H9 (cell line): Measurements from ENCODE around the gene LGR5. TPM values are rescaled to one million over a fixed set of nuclear protein-coding genes. Genes with fewer than 3 reads are reported as not detected.

Experiments
- DNase-seq: peaks from one replicate; pipeline ENCODE4 v3.0.0-alpha.2; 2017
- H2AFZ ChIP-seq: one replicate; pipeline ENCODE4 v1.6.1; 2013; ENCODE audit warnings: mild to moderate bottlenecking, low read length, control low read depth, moderate library complexity
- H2AK5ac ChIP-seq: 2 replicates; pipeline ENCODE4 v1.6.1; 2013; ENCODE audit warnings: low read length, control low read depth, mixed read lengths; ENCODE audit not compliant: insufficient read length
- H2BK120ac ChIP-seq: one replicate; pipeline ENCODE4 v1.6.1; 2013; ENCODE audit warnings: low read depth, mild to moderate bottlenecking, low read length, control low read depth, inconsistent platforms; ENCODE audit not compliant: poor library complexity, severe bottlenecking
- H2BK12ac ChIP-seq: 2 replicates; pipeline ENCODE4 v1.6.1; 2013; ENCODE audit warnings: low read length, control low read depth, mixed read lengths, low read depth; ENCODE audit not compliant: insufficient read length
- H2BK15ac ChIP-seq: 2 replicates; pipeline ENCODE4 v1.6.1; 2013; ENCODE audit warnings: low read depth, low read length, control low read depth
- H2BK20ac ChIP-seq: one replicate; pipeline ENCODE4 v1.6.1; 2013; ENCODE audit warnings: low read depth, mild to moderate bottlenecking, low read length, control low read depth, inconsistent platforms; ENCODE audit not compliant: poor library complexity, severe bottlenecking
- H2BK5ac ChIP-seq: 2 replicates; pipeline ENCODE4 v1.6.1; 2013; ENCODE audit warnings: low read length, control low read depth, mixed read lengths; ENCODE audit not compliant: insufficient read length
- H3K14ac ChIP-seq: 2 replicates; pipeline ENCODE4 v1.6.1; 2013; ENCODE audit warnings: low read length, control low read depth; ENCODE audit not compliant: insufficient read depth
- H3K18ac ChIP-seq: 2 replicates; pipeline ENCODE4 v1.6.1; 2013; ENCODE audit warnings: low read depth, mild to moderate bottlenecking, mixed read lengths, low read length, control low read depth; ENCODE audit not compliant: insufficient read length
- H3K23ac ChIP-seq: 2 replicates; pipeline ENCODE4 v1.6.1; 2013; ENCODE audit warnings: low read length, control low read depth, mixed read lengths, low read depth; ENCODE audit not compliant: insufficient read length
- H3K23me2 ChIP-seq: 2 replicates; pipeline ENCODE4 v1.6.1; 2013; ENCODE audit warnings: low read depth, mild to moderate bottlenecking, mixed read lengths, low read length, control low read depth; ENCODE audit not compliant: insufficient read length, poor library complexity, severe bottlenecking
- H3K27ac ChIP-seq: 2 replicates; pipeline ENCODE4 v1.5.1; 2013; ENCODE audit warnings: low read length, control low read depth, mixed read lengths, low read depth; ENCODE audit not compliant: insufficient read length
- H3K27me3 ChIP-seq: 2 replicates; pipeline ENCODE4 v1.6.1; 2013; ENCODE audit warnings: low read length, control low read depth, inconsistent platforms; ENCODE audit not compliant: insufficient read depth
- H3K4ac ChIP-seq: 2 replicates; pipeline ENCODE4 v1.6.1; 2013; ENCODE audit warnings: low read depth, mild to moderate bottlenecking, control low read depth, inconsistent platforms, low read length, moderate library complexity
- H3K4me1 ChIP-seq: 2 replicates; pipeline ENCODE4 v1.6.1; 2013; ENCODE audit warnings: low read length, control low read depth, inconsistent platforms; ENCODE audit not compliant: insufficient read depth
- H3K4me2 ChIP-seq: 2 replicates; pipeline ENCODE4 v1.6.1; 2013; ENCODE audit warnings: low read length, control low read depth, mixed read lengths; ENCODE audit not compliant: insufficient read length, insufficient read depth
- H3K56ac ChIP-seq: 2 replicates; pipeline ENCODE4 v1.6.1; 2013; ENCODE audit warnings: low read depth, mild to moderate bottlenecking, mixed read lengths, low read length, control low read depth; ENCODE audit not compliant: insufficient read length
- H3K79me1 ChIP-seq: 2 replicates; pipeline ENCODE4 v1.6.1; 2013; ENCODE audit warnings: low read depth, mild to moderate bottlenecking, moderate library complexity, low read length, control low read depth, inconsistent platforms; ENCODE audit not compliant: insufficient read depth, poor library complexity, severe bottlenecking
- H3K79me2 ChIP-seq: 2 replicates; pipeline ENCODE4 v1.6.1; 2013; ENCODE audit warnings: low read length, control low read depth, inconsistent platforms; ENCODE audit not compliant: insufficient read depth
- H3K9ac ChIP-seq: 2 replicates; pipeline ENCODE4 v1.6.1; 2013; ENCODE audit warnings: low read length, control low read depth, mixed read lengths; ENCODE audit not compliant: insufficient read length; ENCODE audit errors: extremely low read depth
- H3K9me3 ChIP-seq: one replicate; pipeline ENCODE4 v1.6.1; 2013; ENCODE audit warnings: low read depth, low read length, inconsistent platforms; ENCODE audit not compliant: control insufficient read depth
- H3T11ph ChIP-seq: one replicate; pipeline ENCODE4 v1.6.1; 2013; ENCODE audit warnings: mild to moderate bottlenecking, low read length, control low read depth, inconsistent platforms
- H4K20me1 ChIP-seq: one replicate; pipeline ENCODE4 v1.6.1; 2013; ENCODE audit not compliant: control insufficient read depth, insufficient read length, insufficient read depth
- H4K5ac ChIP-seq: 2 replicates; pipeline ENCODE4 v1.6.1; 2013; ENCODE audit warnings: low read depth, mild to moderate bottlenecking, mixed read lengths, low read length, control low read depth; ENCODE audit not compliant: insufficient read length
- H4K8ac ChIP-seq: replicated peaks from 2 replicates; pipeline ENCODE4 v1.6.1; 2013; ENCODE audit warnings: low read length, control low read depth, mixed read lengths, low read depth; ENCODE audit not compliant: insufficient read length
- H4K91ac ChIP-seq: 2 replicates; pipeline ENCODE4 v1.6.1; 2013; ENCODE audit warnings: low read depth, mild to moderate bottlenecking, moderate library complexity, mixed read lengths, low read length, control low read depth; ENCODE audit not compliant: insufficient read length
- H3K27ac Mint-ChIP-seq, 3 experiments: 2 replicates in 2 of 3; 3 replicates in 1 of 3; pipeline ENCODE4 v1.8.0; 2020 to 2021; ENCODE audit warnings: mixed read lengths in 3 of 3, mild to moderate bottlenecking in 1 of 3, moderate library complexity in 1 of 3
- H3K27me3 Mint-ChIP-seq: 2 replicates; pipeline ENCODE4 v1.8.0; 2021; ENCODE audit warnings: low read depth, mild to moderate bottlenecking, moderate library complexity, mixed read lengths
- H3K36me3 Mint-ChIP-seq, 3 experiments: 2 replicates in 2 of 3; 3 replicates in 1 of 3; pipeline ENCODE4 v1.8.0; 2020 to 2021; ENCODE audit warnings: low read depth in 3 of 3, mixed read lengths in 3 of 3; ENCODE audit not compliant: insufficient read depth in 1 of 3
- H3K4me1 Mint-ChIP-seq, 2 experiments: 2 replicates each; pipeline ENCODE4 v1.8.0; 2020; ENCODE audit warnings: mixed read lengths in 2 of 2
- H3K4me3 Mint-ChIP-seq, 2 experiments: 2 replicates in 1 of 2; 3 replicates in 1 of 2; pipeline ENCODE4 v1.8.0; 2020 to 2021; ENCODE audit warnings: mild to moderate bottlenecking in 2 of 2, mixed read lengths in 2 of 2, moderate library complexity in 1 of 2
- H3K9me3 Mint-ChIP-seq, 2 experiments: 2 replicates in 1 of 2; 3 replicates in 1 of 2; pipeline ENCODE4 v1.8.0; 2020; ENCODE audit warnings: mild to moderate bottlenecking in 2 of 2, mixed read lengths in 2 of 2, moderate library complexity in 1 of 2
- CTCF ChIP-seq: fragments of 200-600 bp; sonication (generic); conservative IDR thresholded peaks from 3 replicates; pipeline ENCODE4 v1.8.0; 2021; ENCODE audit warnings: antibody characterized with exemption, mild to moderate bottlenecking
- WGBS: extraction: QIAGEN DNeasy Blood & Tissue Kit; methylation state at CpG from one replicate; pipeline ENCODE4 v1.1.7; 2013; ENCODE audit warnings: missing lambda C conversion rate, low lambda C conversion rate, mixed read lengths; ENCODE audit not compliant: insufficient read length; ENCODE audit errors: extremely low coverage; 5-methylcytosine and 5-hydroxymethylcytosine counted together
- total RNA-seq: library from RNA; stranded (reverse); gene quantifications from 2 replicates; pipeline ENCODE4 v1.2.1, GENCODE V29; 2021

LGR5 gene
- total RNA-seq, 1 experiment from 2014 or later, result 0.09 TPM

- H2BK15ac ChIP-seq, result no peak overlapping the region
- no peak for DNase-seq
- H3K56ac ChIP-seq, result no peak overlapping the region
- H3K27ac Mint-ChIP-seq, result no peak overlapping the region
- no peaks in the 10 kb centered on the region for H3K23me2 ChIP-seq
- no peak overlapping the region for H3K9ac ChIP-seq
- H4K20me1 ChIP-seq, result no peaks in the 10 kb centered on the region
- no peak overlapping the region for H3K4me3 Mint-ChIP-seq
- H3K36me3 Mint-ChIP-seq, result no peaks in the 10 kb centered on the region
- no peak overlapping the region for H3K27ac ChIP-seq
- no peak overlapping the region for H2AK5ac ChIP-seq
- no peak overlapping the region for H2BK5ac ChIP-seq
- no peak overlapping the region for H3K4ac ChIP-seq
- H4K91ac ChIP-seq, result no peak overlapping the region
- H2BK20ac ChIP-seq, result no peak overlapping the region
- no peaks in the 10 kb centered on the region for H3K9me3 ChIP-seq
- H3K4me1 Mint-ChIP-seq, result peaks cover 23 to 29% of the 10 kb centered on the region in 2 experiments
- no peak overlapping the region for H3K23ac ChIP-seq
- H3K9me3 Mint-ChIP-seq, result no peaks in the 10 kb centered on the region; a peak in 1 of 5 replicates
- H2AFZ ChIP-seq, result no peak overlapping the region
- no peaks in the 10 kb centered on the region for H3K27me3 ChIP-seq
- no peaks in the 10 kb centered on the region for H3K79me1 ChIP-seq
- no peak overlapping the region for H3T11ph ChIP-seq
- no peaks in the 10 kb centered on the region for H3K79me2 ChIP-seq
- H3K14ac ChIP-seq, result no peak overlapping the region
- no peak overlapping the region for H3K4me2 ChIP-seq
- no CpG with 5 or more reads among the region's 2 CpGs for WGBS
- H2BK120ac ChIP-seq, result no peak overlapping the region
- H2BK12ac ChIP-seq, result no peak overlapping the region
- no peak overlapping the region for H4K8ac ChIP-seq
- no peak for TF ChIP-seq CTCF
- no peak overlapping the region for H4K5ac ChIP-seq
- peaks cover 6% of the 10 kb centered on the region for H3K27me3 Mint-ChIP-seq
- no peak overlapping the region for H3K18ac ChIP-seq
- H3K4me1 ChIP-seq, result no peaks in the 10 kb centered on the region
Measured at GRCh38 chr12:71456316-71456715, 16.7 kb downstream of the LGR5 start.
